ENCODE data around the gene EPB41L1. TPM values are rescaled to one million over a fixed set of nuclear protein-coding genes. Genes with fewer than 3 reads are reported as not detected.

The EPB41L1 gene
- total RNA-seq (2014; rRNA removed; shearing (Covaris generic)): 33.1 and 48.7 TPM in 2 replicates
- polyA plus RNA-seq (2016; fragmentation: Nextera tagmentation; extraction: Ambion mirVana): 24.1 and 29.9 TPM in 2 replicates
- long read RNA-seq: 0 reads

DNA sequence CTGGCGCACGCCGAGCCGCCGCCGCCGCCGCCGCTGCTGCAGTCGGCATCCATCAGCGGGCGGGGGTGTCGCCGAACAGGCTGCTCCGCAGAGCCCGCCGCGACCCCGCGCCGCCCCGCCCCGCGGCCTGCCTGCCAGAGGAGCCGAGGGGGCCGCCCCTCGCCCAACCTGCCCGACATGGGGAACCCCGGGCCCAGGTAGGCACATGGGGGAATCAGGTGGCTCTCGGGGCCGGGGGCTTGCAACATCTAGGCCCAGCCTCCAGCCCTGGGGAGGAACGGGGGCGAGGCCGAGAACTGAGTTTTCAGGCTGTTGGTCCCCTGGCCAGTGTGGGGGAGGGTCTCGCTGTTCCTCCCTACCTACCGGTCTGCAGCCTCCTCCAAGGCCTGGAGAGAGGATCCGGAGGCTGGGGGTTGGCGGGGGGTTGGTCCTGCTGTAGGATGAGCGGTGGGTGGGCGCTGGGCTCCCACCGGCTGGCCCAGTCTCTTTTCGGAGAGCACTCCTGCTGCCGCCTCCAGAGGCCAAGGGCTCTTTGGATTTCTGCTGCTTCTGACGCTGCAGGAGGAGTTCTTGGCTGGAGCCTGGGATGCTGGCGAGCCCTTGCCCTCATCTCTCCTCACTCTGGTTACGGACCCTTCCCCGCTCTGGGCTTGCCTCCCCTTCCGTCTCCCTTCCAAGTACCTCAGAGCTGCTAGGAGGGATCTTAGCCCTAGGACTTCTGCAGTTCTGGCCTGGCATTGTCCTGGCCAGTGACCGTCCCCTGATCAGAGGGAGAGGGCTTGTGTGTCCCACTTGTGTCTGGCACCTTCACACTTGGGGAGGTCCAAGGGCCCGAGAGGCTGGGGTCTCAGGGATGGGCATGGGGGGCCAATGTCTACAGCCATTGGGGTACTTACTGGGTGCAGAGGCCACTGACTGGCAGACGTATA lies at the start of gene EPB41L1:
EPB41L1 (plus strand) TSS at position 41 of the 929 bp plus-strand sequence. CDS start 19,038 bp downstream, outside the sequence.
- H3K4me2 ChIP-seq: peak within 1 kb of the TSS; percentile 92
- H3K27me3 Mint-ChIP-seq (ENCODE audit: insufficient read depth, low read depth, poor library complexity): peaks cover 12% of the 10 kb centered on the region
- H3K4me3 ChIP-seq: peak within 1 kb of the TSS; percentile 86
- H3K36me3 Mint-ChIP-seq (ENCODE audit: low read depth): no peaks in the 10 kb centered on the region
- H3K27me3 ChIP-seq (ENCODE audit: insufficient read depth): no peaks in the 10 kb centered on the region
- peak within 1 kb of the TSS; percentile 77 for H3K4me3 Mint-ChIP-seq
- peaks cover 17% of the 10 kb centered on the region for H3K4me1 Mint-ChIP-seq
- peaks cover 4% of the 10 kb centered on the region for H3K79me2 ChIP-seq (replicated peaks; ENCODE audit: insufficient read depth)
- no peaks in the 10 kb centered on the region for H3F3A ChIP-seq (replicated peaks; ENCODE audit: low read depth)
- no peaks in the 10 kb centered on the region for H3K9me2 ChIP-seq (ENCODE audit: insufficient read depth)
- TF ChIP-seq STAT1 (IDR thresholded peaks at IDR 0.05; ENCODE audit: unreplicated experiment) (no peak), ZNF114 (CRISPR knock-in tag; IDR thresholded peaks at IDR 0.05) (no peak), EZH2phosphoT487 (IDR thresholded peaks at IDR 0.05; ENCODE audit: unreplicated experiment) (no peak), NANOG (IDR thresholded peaks at IDR 0.05; ENCODE audit: borderline replicate concordance) (no peak), JUNB (IDR thresholded peaks at IDR 0.05; ENCODE audit: unreplicated experiment) (no peak)
- TF ChIP-seq, protein P1, sequence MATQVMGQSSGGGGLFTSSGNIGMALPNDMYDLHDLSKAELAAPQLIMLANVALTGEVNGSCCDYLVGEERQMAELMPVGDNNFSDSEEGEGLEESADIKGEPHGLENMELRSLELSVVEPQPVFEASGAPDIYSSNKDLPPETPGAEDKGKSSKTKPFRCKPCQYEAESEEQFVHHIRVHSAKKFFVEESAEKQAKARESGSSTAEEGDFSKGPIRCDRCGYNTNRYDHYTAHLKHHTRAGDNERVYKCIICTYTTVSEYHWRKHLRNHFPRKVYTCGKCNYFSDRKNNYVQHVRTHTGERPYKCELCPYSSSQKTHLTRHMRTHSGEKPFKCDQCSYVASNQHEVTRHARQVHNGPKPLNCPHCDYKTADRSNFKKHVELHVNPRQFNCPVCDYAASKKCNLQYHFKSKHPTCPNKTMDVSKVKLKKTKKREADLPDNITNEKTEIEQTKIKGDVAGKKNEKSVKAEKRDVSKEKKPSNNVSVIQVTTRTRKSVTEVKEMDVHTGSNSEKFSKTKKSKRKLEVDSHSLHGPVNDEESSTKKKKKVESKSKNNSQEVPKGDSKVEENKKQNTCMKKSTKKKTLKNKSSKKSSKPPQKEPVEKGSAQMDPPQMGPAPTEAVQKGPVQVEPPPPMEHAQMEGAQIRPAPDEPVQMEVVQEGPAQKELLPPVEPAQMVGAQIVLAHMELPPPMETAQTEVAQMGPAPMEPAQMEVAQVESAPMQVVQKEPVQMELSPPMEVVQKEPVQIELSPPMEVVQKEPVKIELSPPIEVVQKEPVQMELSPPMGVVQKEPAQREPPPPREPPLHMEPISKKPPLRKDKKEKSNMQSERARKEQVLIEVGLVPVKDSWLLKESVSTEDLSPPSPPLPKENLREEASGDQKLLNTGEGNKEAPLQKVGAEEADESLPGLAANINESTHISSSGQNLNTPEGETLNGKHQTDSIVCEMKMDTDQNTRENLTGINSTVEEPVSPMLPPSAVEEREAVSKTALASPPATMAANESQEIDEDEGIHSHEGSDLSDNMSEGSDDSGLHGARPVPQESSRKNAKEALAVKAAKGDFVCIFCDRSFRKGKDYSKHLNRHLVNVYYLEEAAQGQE (IDR thresholded peaks at IDR 0.05; ENCODE audit: unreplicated experiment): no peak
- TF ChIP-seq, protein P2, sequence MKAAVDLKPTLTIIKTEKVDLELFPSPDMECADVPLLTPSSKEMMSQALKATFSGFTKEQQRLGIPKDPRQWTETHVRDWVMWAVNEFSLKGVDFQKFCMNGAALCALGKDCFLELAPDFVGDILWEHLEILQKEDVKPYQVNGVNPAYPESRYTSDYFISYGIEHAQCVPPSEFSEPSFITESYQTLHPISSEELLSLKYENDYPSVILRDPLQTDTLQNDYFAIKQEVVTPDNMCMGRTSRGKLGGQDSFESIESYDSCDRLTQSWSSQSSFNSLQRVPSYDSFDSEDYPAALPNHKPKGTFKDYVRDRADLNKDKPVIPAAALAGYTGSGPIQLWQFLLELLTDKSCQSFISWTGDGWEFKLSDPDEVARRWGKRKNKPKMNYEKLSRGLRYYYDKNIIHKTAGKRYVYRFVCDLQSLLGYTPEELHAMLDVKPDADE (IDR thresholded peaks at IDR 0.05): no peak
- TF ChIP-seq, protein P3, sequence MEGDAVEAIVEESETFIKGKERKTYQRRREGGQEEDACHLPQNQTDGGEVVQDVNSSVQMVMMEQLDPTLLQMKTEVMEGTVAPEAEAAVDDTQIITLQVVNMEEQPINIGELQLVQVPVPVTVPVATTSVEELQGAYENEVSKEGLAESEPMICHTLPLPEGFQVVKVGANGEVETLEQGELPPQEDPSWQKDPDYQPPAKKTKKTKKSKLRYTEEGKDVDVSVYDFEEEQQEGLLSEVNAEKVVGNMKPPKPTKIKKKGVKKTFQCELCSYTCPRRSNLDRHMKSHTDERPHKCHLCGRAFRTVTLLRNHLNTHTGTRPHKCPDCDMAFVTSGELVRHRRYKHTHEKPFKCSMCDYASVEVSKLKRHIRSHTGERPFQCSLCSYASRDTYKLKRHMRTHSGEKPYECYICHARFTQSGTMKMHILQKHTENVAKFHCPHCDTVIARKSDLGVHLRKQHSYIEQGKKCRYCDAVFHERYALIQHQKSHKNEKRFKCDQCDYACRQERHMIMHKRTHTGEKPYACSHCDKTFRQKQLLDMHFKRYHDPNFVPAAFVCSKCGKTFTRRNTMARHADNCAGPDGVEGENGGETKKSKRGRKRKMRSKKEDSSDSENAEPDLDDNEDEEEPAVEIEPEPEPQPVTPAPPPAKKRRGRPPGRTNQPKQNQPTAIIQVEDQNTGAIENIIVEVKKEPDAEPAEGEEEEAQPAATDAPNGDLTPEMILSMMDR (conservative IDR thresholded peaks at IDR 0.05; ENCODE audit: low read depth in 2 of 2): no peak
- TF ChIP-seq, protein P4, sequence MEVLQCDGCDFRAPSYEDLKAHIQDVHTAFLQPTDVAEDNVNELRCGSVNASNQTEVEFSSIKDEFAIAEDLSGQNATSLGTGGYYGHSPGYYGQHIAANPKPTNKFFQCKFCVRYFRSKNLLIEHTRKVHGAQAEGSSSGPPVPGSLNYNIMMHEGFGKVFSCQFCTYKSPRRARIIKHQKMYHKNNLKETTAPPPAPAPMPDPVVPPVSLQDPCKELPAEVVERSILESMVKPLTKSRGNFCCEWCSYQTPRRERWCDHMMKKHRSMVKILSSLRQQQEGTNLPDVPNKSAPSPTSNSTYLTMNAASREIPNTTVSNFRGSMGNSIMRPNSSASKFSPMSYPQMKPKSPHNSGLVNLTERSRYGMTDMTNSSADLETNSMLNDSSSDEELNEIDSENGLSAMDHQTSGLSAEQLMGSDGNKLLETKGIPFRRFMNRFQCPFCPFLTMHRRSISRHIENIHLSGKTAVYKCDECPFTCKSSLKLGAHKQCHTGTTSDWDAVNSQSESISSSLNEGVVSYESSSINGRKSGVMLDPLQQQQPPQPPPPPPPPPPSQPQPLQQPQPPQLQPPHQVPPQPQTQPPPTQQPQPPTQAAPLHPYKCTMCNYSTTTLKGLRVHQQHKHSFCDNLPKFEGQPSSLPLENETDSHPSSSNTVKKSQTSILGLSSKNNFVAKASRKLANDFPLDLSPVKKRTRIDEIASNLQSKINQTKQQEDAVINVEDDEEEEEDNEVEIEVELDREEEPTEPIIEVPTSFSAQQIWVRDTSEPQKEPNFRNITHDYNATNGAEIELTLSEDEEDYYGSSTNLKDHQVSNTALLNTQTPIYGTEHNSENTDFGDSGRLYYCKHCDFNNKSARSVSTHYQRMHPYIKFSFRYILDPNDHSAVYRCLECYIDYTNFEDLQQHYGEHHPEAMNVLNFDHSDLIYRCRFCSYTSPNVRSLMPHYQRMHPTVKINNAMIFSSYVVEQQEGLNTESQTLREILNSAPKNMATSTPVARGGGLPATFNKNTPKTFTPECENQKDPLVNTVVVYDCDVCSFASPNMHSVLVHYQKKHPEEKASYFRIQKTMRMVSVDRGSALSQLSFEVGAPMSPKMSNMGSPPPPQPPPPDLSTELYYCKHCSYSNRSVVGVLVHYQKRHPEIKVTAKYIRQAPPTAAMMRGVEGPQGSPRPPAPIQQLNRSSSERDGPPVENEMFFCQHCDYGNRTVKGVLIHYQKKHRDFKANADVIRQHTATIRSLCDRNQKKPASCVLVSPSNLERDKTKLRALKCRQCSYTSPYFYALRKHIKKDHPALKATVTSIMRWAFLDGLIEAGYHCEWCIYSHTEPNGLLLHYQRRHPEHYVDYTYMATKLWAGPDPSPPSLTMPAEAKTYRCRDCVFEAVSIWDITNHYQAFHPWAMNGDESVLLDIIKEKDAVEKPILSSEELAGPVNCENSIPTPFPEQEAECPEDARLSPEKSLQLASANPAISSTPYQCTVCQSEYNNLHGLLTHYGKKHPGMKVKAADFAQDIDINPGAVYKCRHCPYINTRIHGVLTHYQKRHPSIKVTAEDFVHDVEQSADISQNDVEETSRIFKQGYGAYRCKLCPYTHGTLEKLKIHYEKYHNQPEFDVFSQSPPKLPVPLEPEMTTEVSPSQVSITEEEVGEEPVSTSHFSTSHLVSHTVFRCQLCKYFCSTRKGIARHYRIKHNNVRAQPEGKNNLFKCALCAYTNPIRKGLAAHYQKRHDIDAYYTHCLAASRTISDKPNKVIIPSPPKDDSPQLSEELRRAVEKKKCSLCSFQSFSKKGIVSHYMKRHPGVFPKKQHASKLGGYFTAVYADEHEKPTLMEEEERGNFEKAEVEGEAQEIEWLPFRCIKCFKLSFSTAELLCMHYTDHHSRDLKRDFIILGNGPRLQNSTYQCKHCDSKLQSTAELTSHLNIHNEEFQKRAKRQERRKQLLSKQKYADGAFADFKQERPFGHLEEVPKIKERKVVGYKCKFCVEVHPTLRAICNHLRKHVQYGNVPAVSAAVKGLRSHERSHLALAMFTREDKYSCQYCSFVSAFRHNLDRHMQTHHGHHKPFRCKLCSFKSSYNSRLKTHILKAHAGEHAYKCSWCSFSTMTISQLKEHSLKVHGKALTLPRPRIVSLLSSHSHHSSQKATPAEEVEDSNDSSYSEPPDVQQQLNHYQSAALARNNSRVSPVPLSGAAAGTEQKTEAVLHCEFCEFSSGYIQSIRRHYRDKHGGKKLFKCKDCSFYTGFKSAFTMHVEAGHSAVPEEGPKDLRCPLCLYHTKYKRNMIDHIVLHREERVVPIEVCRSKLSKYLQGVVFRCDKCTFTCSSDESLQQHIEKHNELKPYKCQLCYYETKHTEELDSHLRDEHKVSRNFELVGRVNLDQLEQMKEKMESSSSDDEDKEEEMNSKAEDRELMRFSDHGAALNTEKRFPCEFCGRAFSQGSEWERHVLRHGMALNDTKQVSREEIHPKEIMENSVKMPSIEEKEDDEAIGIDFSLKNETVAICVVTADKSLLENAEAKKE (CRISPR knock-in tag; IDR thresholded peaks at IDR 0.05): no peak
- H3K4me1 ChIP-seq (ENCODE audit: insufficient read depth): peaks cover 15% of the 10 kb centered on the region
- H3K27ac ChIP-seq (ENCODE audit: low read depth): no peak within 1 kb of the TSS
- DNase-seq (ENCODE audit: low spot score): peak; percentile 65
- H4K20me1 ChIP-seq (replicated peaks; ENCODE audit: insufficient read depth): peaks cover 7% of the 10 kb centered on the region; the same call in 1 of the 2 replicates
- ATAC-seq: peak; percentile 32
- no peak within 1 kb of the TSS for H3K27ac Mint-ChIP-seq
- no peaks in the 10 kb centered on the region for H3K9me3 Mint-ChIP-seq
- no peaks in the 10 kb centered on the region for H3K36me3 ChIP-seq (ENCODE audit: insufficient read depth)
- peak within 1 kb of the TSS; percentile 99 for H2AFZ ChIP-seq
